DND-41 (cell line): Measurements from ENCODE around the gene RAI1.

ENCODE experiments used
- CTCF ChIP-seq: IDR thresholded peaks from 2 replicates; pipeline ENCODE4 v1.5.1; 2012; ENCODE audit warnings: borderline replicate concordance, low read length, moderate library complexity, mild to moderate bottlenecking; ENCODE audit not compliant: poor library complexity, severe bottlenecking; ENCODE audit errors: extremely low read depth
- EZH2 ChIP-seq: IDR thresholded peaks from 3 replicates; pipeline ENCODE4 v1.6.1; 2012; ENCODE audit warnings: borderline replicate concordance, low read depth, mild to moderate bottlenecking, moderate library complexity, low read length, inconsistent platforms; ENCODE audit not compliant: severe bottlenecking

- TF ChIP-seq CTCF: no peak
- no peak for TF ChIP-seq EZH2
These were observed 143.7 kb downstream of the RAI1 start for GRCh38 chr17:17824783-17825614.
